ENCODE results near the gene SAMD9L.

Gene SAMD9L

GRCh38 chr7:93120592-93121549 is 27.3 kb downstream of the SAMD9L start:
- WGBS, 2 experiments (ENCODE audit: insufficient coverage in 2 of 2): 85 to 91% methylated on average over 9 to 10 of the region's 12 CpGs
- H3K4me1 ChIP-seq (ENCODE audit: control insufficient read depth, insufficient read depth, low read length, poor library complexity, severe bottlenecking): no peaks in the 10 kb centered on the region
- H3K36me3 ChIP-seq (ENCODE audit: control insufficient read depth, insufficient read depth, low read length): no peaks in the 10 kb centered on the region
- H3K9me3 ChIP-seq (ENCODE audit: control insufficient read depth, low read length): no peaks in the 10 kb centered on the region
- H3K27ac ChIP-seq (ENCODE audit: low read depth, low read length, severe bottlenecking): no peak overlapping the region
- H3K4me3 ChIP-seq (ENCODE audit: extremely low read depth, insufficient read depth, low read length, poor library complexity, severe bottlenecking): no peak overlapping the region

DNA sequence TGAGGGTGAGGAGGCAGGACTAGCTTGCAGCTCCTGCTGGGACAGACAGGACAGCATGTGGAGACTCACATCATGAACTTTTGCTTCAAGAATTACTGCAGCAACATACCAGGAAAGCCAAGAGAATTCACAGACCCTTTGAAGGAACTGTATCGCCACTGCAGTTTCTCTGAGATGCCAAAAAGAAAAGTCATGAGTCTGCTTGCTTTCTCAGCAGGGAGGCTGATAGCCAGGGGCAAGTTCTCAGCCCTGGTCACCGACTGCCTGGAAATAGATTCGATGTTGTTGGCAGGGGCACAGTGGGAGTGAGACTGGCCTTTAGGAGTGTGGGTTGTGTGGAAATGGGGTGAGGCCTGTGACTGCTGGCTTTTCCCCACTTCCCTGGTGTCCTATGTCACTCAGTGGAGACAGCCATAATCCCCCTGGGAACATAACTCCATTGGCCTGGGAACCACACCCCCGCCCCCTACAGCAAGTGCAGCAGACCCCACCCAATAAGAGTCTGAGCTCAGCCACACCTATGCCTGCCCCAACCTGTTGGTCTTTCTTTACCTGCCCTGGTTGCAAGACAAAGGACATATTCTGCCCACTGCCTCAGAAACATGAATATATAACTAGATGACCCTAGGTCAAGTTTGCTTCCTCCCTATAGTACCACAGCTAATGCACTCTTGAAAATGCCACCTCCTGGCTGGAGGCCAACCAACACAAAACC is 28.8 kb downstream of the SAMD9L start:
- Histone ChIP-seq H3K36me3 (ENCODE audit: control insufficient read depth, insufficient read depth, low read length) (no peaks in the 10 kb centered on the region), H3K4me3 (ENCODE audit: extremely low read depth, insufficient read depth, low read length, poor library complexity, severe bottlenecking) (no peak overlapping the region), H3K27ac (ENCODE audit: low read depth, low read length, severe bottlenecking) (no peak overlapping the region), H3K4me1 (ENCODE audit: control insufficient read depth, insufficient read depth, low read length, poor library complexity, severe bottlenecking) (no peaks in the 10 kb centered on the region), H3K9me3 (ENCODE audit: control insufficient read depth, low read length) (no peaks in the 10 kb centered on the region)
- WGBS, 2 experiments (ENCODE audit: insufficient coverage in 2 of 2): 50% methylated on average over 2 to 4 of the region's 4 CpGs

- Histone ChIP-seq H3K9me3 (ENCODE audit: control insufficient read depth, low read length) (no peaks in the 10 kb centered on the region), H3K4me1 (ENCODE audit: control insufficient read depth, insufficient read depth, low read length, poor library complexity, severe bottlenecking) (no peaks in the 10 kb centered on the region), H3K4me3 (ENCODE audit: extremely low read depth, insufficient read depth, low read length, poor library complexity, severe bottlenecking) (no peak within 1 kb of the TSS), H3K27ac (ENCODE audit: low read depth, low read length, severe bottlenecking) (no peak within 1 kb of the TSS), H3K36me3 (ENCODE audit: control insufficient read depth, insufficient read depth, low read length) (no peaks in the 10 kb centered on the region)
- 84% methylated on average over 3 of the region's 4 CpGs; no CpG with 5 or more reads in 1 of the 2 experiments for WGBS, 2 experiments (ENCODE audit: insufficient coverage in 2 of 2)
Observed at GRCh38 chr7:93117852-93118530, 30.2 kb downstream of the SAMD9L start, which contains the start of gene SAMD9. Gene SAMD9 (minus strand): TSS chr7:93117979. CDS start chr7:93106097, 11,882 bp downstream.

GRCh38 chr7:93117327-93117726 is 30.9 kb downstream of the SAMD9L start:
- Histone ChIP-seq H3K4me3 (ENCODE audit: extremely low read depth, insufficient read depth, low read length, poor library complexity, severe bottlenecking) (no peak overlapping the region), H3K36me3 (ENCODE audit: control insufficient read depth, insufficient read depth, low read length) (no peaks in the 10 kb centered on the region), H3K9me3 (ENCODE audit: control insufficient read depth, low read length) (no peaks in the 10 kb centered on the region), H3K27ac (ENCODE audit: low read depth, low read length, severe bottlenecking) (no peak overlapping the region), H3K4me1 (ENCODE audit: control insufficient read depth, insufficient read depth, low read length, poor library complexity, severe bottlenecking) (no peaks in the 10 kb centered on the region)
- WGBS, 2 experiments (ENCODE audit: insufficient coverage in 2 of 2): 100% methylated on average over 1 of the region's 1 CpG; no CpG with 5 or more reads in 1 of the 2 experiments

GRCh38 chr7:93115796-93116195 is 32.4 kb downstream of the SAMD9L start:
- WGBS, 2 experiments (ENCODE audit: insufficient coverage in 2 of 2): 85 to 97% methylated on average over 4 to 7 of the region's 7 CpGs
- Histone ChIP-seq H3K27ac (ENCODE audit: low read depth, low read length, severe bottlenecking) (no peak overlapping the region), H3K9me3 (ENCODE audit: control insufficient read depth, low read length) (no peaks in the 10 kb centered on the region), H3K36me3 (ENCODE audit: control insufficient read depth, insufficient read depth, low read length) (no peaks in the 10 kb centered on the region), H3K4me3 (ENCODE audit: extremely low read depth, insufficient read depth, low read length, poor library complexity, severe bottlenecking) (no peak overlapping the region), H3K4me1 (ENCODE audit: control insufficient read depth, insufficient read depth, low read length, poor library complexity, severe bottlenecking) (no peaks in the 10 kb centered on the region)

GRCh38 chr7:93108003-93108402 is 40.2 kb downstream of the SAMD9L start:
- WGBS, 2 experiments (ENCODE audit: insufficient coverage in 2 of 2): 92% methylated on average over 12 to 13 of the region's 13 CpGs
- H3K4me1 ChIP-seq (ENCODE audit: control insufficient read depth, insufficient read depth, low read length, poor library complexity, severe bottlenecking): no peaks in the 10 kb centered on the region
- no peak overlapping the region for H3K27ac ChIP-seq (ENCODE audit: low read depth, low read length, severe bottlenecking)
- no peak overlapping the region for H3K4me3 ChIP-seq (ENCODE audit: extremely low read depth, insufficient read depth, low read length, poor library complexity, severe bottlenecking)
- H3K36me3 ChIP-seq (ENCODE audit: control insufficient read depth, insufficient read depth, low read length): no peaks in the 10 kb centered on the region
- no peaks in the 10 kb centered on the region for H3K9me3 ChIP-seq (ENCODE audit: control insufficient read depth, low read length)

DNA sequence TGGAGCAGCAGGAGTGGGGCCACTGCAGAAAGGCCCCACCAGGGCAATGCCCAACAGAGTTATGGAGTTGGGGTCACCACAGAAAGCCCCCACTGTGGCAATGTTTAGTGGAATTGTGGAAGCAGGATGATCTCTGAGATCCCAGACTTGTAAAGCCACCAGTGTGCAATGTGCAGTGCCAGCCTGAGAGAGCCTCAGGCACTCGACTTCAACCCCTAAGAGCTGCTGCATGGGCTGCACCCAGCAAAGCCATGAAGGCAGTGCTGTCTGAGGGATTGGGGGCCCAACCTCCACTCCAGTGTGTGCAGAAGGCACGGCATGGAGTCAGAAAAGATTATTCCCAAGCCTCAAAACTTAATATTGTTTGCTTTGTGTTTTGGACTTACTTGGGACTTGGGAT is 50.8 kb downstream of the SAMD9L start:
- Histone ChIP-seq H3K4me3 (ENCODE audit: extremely low read depth, insufficient read depth, low read length, poor library complexity, severe bottlenecking) (no peak overlapping the region), H3K9me3 (ENCODE audit: control insufficient read depth, low read length) (no peaks in the 10 kb centered on the region), H3K27ac (ENCODE audit: low read depth, low read length, severe bottlenecking) (no peak overlapping the region), H3K36me3 (ENCODE audit: control insufficient read depth, insufficient read depth, low read length) (no peaks in the 10 kb centered on the region), H3K4me1 (ENCODE audit: control insufficient read depth, insufficient read depth, low read length, poor library complexity, severe bottlenecking) (no peaks in the 10 kb centered on the region)
- WGBS, 2 experiments (ENCODE audit: insufficient coverage in 2 of 2): 83 to 100% methylated on average over 1 to 2 of the region's 2 CpGs

GRCh38 chr7:93092757-93093370 is 55.3 kb downstream of the SAMD9L start:
- 57 to 75% methylated on average over 1 of the region's 1 CpG for WGBS, 2 experiments (ENCODE audit: insufficient coverage in 2 of 2)
- Histone ChIP-seq H3K9me3 (ENCODE audit: control insufficient read depth, low read length) (no peaks in the 10 kb centered on the region), H3K4me3 (ENCODE audit: extremely low read depth, insufficient read depth, low read length, poor library complexity, severe bottlenecking) (no peak overlapping the region), H3K27ac (ENCODE audit: low read depth, low read length, severe bottlenecking) (no peak overlapping the region), H3K4me1 (ENCODE audit: control insufficient read depth, insufficient read depth, low read length, poor library complexity, severe bottlenecking) (no peaks in the 10 kb centered on the region), H3K36me3 (ENCODE audit: control insufficient read depth, insufficient read depth, low read length) (no peaks in the 10 kb centered on the region)
